ENCODE results near the gene RALGPS1.

The RALGPS1 gene

DNA sequence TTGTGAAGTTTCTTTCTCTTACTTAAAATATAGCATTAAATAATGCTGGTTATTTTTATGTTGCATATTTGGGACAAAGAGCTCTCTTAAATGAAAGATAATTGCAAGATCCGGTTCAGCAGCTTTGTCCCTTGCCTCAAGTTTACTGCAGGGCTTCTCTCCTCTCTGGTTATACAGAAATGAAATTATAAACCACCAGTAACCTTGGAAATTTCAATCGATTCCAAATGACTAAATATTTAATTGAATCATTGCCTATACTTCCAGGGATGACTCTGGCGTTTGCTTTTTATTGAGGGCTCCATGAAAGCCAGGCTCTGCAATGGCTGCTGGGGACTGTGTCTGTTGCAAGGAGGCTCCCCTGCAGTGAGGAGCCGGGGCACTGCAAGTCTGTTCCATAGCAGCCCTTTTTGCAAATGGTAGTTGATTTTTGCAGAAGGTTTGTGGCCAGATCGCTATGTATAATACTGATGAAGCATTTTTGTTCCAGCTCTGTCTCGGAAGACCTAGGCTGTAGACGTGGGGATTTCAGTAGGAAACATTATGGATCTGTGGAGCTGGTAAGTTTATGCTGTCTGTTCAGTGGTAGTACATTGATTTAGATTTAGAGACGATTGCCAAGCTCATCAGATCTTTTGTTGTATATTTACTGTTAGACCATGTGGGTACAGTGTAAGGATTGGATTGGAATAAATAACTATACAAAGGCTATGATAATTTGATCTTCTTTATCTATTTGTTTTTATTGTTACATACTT is 350.1 kb downstream of the RALGPS1 start, which contains the start of gene GARNL3:
TSS of gene GARNL3 (plus strand) at position 313 of the 758 bp plus-strand sequence. CDS start at position 417, 104 bp downstream.
- no peak for DNase-seq

DNA sequence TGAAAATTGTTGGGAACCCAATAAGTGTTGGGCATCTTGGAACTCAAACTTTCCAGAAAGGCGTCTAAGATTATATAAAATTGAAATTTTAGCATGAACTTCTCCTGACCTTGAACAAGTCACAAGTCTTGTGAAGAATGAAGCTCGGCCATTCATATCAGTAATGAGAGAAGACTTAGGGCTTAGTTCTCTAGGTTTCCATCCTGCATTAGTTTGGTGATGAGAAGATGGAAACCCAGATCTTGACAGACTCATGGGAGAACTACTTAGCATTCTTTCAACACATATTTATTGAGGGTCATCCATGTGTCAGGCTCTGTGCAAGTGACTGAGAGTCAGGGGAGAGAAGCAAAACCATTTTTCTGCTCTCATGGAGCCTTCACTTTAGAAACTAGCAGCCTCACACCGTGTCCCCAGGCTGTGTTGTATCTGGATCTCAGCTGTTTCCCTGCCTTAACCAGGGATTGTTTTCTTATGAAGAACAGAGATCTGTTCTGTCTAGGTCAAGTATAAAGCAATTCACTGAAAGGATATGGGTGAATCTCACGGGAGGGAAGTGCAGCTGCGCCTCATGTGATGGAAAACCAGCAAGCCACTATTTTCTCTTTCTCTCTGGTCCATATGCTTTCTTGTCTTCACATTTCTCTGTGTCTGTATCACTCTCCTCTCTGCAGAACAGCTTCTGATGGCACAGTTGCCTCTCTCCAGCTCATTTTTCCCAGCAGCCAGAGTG is 353.4 kb downstream of the RALGPS1 start:
- DNase-seq, result no peak

DNA sequence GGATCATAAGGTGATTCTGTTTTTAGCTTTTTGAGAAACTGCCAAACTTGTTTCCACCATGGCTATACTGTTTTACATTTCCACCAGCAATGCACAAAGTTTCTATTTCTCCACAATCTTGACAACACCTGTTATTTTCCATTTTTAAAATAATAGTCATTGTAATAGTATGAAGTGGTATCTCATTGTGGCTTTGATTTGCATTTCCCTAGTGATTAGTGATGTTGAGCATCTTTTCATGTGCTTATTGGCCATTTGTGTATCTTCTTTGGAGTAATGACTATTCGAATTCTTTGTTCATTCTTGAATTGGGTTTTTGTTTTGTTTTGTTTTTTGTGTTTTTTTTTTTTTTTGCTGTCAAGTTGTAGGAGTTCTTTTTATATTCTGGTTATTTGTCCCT is 354.9 kb downstream of the RALGPS1 start:
- DNase-seq, result no peak

Data from right kidney (tissue), 1 donor.